ENCODE data around the gene MIA2.
"Not testable (repeated sequence)": the region's sequence is repeated elsewhere in the genome, so short reads cannot be mapped to it uniquely, and the experiment has no call there.

MIA2 gene

GRCh38 chr14:39318574-39318973 lies 84.9 kb downstream of the MIA2 start:
- H3K4me3 ChIP-seq (ENCODE audit: low read depth, low read length), result no peak overlapping the region
- H3K27me3 ChIP-seq, result no peaks in the 10 kb centered on the region
- H3K36me3 ChIP-seq, result no peaks in the 10 kb centered on the region
- peaks cover 4% of the 10 kb centered on the region; the same call in 1 of the 2 replicates for H3K4me1 ChIP-seq
- H3K9me3 ChIP-seq, result no peaks in the 10 kb centered on the region
- no peak for DNase-seq
- TF ChIP-seq CTCF (IDR thresholded peaks at IDR 0.05; ENCODE audit: low read depth, low read length), result no peak

DNA sequence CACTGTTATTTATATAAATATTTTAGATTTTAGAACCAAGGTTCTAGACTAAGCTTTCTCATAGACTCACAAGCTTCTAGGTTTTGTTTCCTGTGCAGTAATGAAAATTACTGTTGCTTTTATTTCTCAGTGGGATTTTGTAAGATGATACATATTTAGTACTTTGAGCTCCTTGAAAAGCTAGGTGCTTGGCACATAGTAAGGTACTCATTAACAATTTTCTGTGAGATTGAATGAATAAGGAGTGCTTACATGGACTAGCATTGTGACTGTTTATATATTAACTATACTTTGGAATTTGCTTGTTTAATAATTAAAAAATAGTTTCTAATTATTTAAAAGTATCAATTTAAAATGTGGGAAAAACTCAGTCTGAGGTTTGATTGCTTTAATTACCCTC lies 85.7 kb downstream of the MIA2 start:
- no peak for TF ChIP-seq CTCF (IDR thresholded peaks at IDR 0.05; ENCODE audit: low read depth, low read length)

GRCh38 chr14:39320318-39320717 lies 86.6 kb downstream of the MIA2 start:
- no peaks in the 10 kb centered on the region for H3K36me3 ChIP-seq
- no peak for DNase-seq
- no peak for TF ChIP-seq CTCF (IDR thresholded peaks at IDR 0.05; ENCODE audit: low read depth, low read length)
- peaks cover 4% of the 10 kb centered on the region; the same call in 1 of the 2 replicates for H3K4me1 ChIP-seq
- H3K27me3 ChIP-seq, result no peaks in the 10 kb centered on the region
- no peak overlapping the region for H3K4me3 ChIP-seq (ENCODE audit: low read depth, low read length)
- no peaks in the 10 kb centered on the region for H3K9me3 ChIP-seq

More for the DNA sequence above, 85.7 kb downstream of the MIA2 start:
- no peaks in the 10 kb centered on the region for H3K27me3 ChIP-seq
- H3K36me3 ChIP-seq, result no peaks in the 10 kb centered on the region
- no peaks in the 10 kb centered on the region for H3K9me3 ChIP-seq
- DNase-seq, result no peak
- H3K4me3 ChIP-seq (ENCODE audit: low read depth, low read length), result no peak overlapping the region
- H3K4me1 ChIP-seq, result peaks cover 4% of the 10 kb centered on the region; the same call in 1 of the 2 replicates

GRCh38 chr14:39322807-39323206 lies 89.1 kb downstream of the MIA2 start:
- peaks cover 4% of the 10 kb centered on the region; the same call in 1 of the 2 replicates for H3K4me1 ChIP-seq
- peaks cover 6% of the 10 kb centered on the region; the same call in 1 of the 2 replicates for H3K36me3 ChIP-seq
- no peak for DNase-seq
- no peak for TF ChIP-seq CTCF (IDR thresholded peaks at IDR 0.05; ENCODE audit: low read depth, low read length)
- no peaks in the 10 kb centered on the region for H3K9me3 ChIP-seq
- no peaks in the 10 kb centered on the region for H3K27me3 ChIP-seq
- no peak overlapping the region for H3K4me3 ChIP-seq (ENCODE audit: low read depth, low read length)

GRCh38 chr14:39324097-39324496 lies 90.4 kb downstream of the MIA2 start:
- DNase-seq, result no peak
- TF ChIP-seq CTCF (IDR thresholded peaks at IDR 0.05; ENCODE audit: low read depth, low read length), result no peak
- Histone ChIP-seq H3K27me3 (no peaks in the 10 kb centered on the region), H3K9me3 (no peaks in the 10 kb centered on the region), H3K4me3 (ENCODE audit: low read depth, low read length) (no peak overlapping the region), H3K4me1 (peaks cover 4% of the 10 kb centered on the region; the same call in 1 of the 2 replicates), H3K36me3 (peaks cover 7% of the 10 kb centered on the region; the same call in 1 of the 2 replicates)

DNA sequence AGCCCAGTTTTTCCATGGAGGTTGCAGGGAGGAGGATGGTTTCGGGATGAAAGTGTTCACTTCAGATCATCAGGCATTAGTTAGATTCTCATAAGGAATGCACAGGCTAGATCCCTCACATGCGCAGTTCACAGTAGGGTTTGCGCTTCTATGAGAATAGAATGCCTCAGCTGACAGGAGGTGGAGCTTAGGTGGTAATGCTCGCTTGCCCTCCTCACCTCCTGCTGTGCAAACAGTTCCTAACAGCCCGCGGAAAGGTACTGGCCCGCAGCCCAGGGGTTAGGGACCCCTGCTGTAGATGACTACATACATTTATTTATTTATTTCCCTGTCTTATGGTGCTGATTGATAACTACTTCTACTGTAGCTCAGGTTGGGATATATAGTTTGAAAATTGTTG lies 105.3 kb downstream of the MIA2 start:
- Histone ChIP-seq H3K36me3 (no peaks in the 10 kb centered on the region; the same call in none of the 2 replicates), H3K27me3 (no peaks in the 10 kb centered on the region), H3K4me1 (no peaks in the 10 kb centered on the region), H3K9me3 (no peaks in the 10 kb centered on the region), H3K4me3 (ENCODE audit: low read depth, low read length) (no peak overlapping the region)
- no peak for DNase-seq
- no peak for TF ChIP-seq CTCF (IDR thresholded peaks at IDR 0.05; ENCODE audit: low read depth, low read length)

GRCh38 chr14:39341126-39341525 lies 107.4 kb downstream of the MIA2 start:
- not testable (repeated sequence) for DNase-seq; H3K27me3 ChIP-seq; H3K4me3 ChIP-seq (ENCODE audit: low read depth, low read length); H3K9me3 ChIP-seq; H3K36me3 ChIP-seq; H3K4me1 ChIP-seq

Data from BE2C (cell line).